AG09309 (cell line): ENCODE data around the gene FBF1.

Source experiments
- DNase-seq: peaks from one replicate; pipeline ENCODE4 v3.0.0-alpha.2; 2010; ENCODE audit warnings: low read depth
- H3K4me3 ChIP-seq: 2 replicates; pipeline ENCODE4 v1.5.1; 2011; ENCODE audit warnings: mild to moderate bottlenecking, low read depth, low read length, moderate library complexity; ENCODE audit not compliant: control insufficient read depth
- TF ChIP-seq, protein P1 (sequence below): IDR thresholded peaks from 2 replicates; pipeline ENCODE4 v1.5.1; 2011; ENCODE audit warnings: mild to moderate bottlenecking, low read depth, low read length, inconsistent platforms; ENCODE audit not compliant: insufficient read depth, control insufficient read depth; ENCODE audit errors: missing control alignments

FBF1 gene

DNA sequence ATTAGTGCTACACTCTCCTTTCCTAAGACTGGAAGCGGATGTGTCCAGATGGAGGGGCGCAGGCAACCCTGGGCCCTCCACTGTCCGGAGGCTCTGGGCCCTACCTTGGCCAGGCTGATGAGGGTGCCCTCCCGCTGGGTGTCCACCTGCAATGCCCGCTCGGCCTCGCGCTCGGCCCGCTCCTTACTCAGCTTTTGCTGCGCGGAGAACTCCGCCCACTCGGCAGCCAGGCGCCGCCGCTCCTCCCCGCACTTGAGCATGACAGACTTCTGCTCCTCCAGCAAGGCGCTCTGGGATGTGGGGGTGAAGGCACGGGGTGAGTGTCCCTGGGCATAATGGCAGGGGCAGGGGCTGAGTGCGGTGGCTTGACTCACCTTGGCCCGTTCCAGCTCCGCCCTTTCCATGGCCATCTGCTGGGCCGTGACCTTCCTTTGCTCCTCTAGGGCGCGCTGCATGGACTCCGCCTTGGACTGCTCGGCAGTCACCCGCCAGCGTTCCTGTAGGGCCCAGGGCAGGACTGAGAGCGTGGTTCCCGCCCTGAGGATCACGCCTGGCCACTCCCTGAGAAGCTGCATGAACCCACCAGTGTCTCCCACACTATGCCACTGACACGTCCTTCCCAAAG lies 26.1 kb downstream of the FBF1 start:
- no peak overlapping the region for H3K4me3 ChIP-seq
- no peak for DNase-seq
- TF ChIP-seq, protein P1, sequence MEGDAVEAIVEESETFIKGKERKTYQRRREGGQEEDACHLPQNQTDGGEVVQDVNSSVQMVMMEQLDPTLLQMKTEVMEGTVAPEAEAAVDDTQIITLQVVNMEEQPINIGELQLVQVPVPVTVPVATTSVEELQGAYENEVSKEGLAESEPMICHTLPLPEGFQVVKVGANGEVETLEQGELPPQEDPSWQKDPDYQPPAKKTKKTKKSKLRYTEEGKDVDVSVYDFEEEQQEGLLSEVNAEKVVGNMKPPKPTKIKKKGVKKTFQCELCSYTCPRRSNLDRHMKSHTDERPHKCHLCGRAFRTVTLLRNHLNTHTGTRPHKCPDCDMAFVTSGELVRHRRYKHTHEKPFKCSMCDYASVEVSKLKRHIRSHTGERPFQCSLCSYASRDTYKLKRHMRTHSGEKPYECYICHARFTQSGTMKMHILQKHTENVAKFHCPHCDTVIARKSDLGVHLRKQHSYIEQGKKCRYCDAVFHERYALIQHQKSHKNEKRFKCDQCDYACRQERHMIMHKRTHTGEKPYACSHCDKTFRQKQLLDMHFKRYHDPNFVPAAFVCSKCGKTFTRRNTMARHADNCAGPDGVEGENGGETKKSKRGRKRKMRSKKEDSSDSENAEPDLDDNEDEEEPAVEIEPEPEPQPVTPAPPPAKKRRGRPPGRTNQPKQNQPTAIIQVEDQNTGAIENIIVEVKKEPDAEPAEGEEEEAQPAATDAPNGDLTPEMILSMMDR, result no peak

DNA sequence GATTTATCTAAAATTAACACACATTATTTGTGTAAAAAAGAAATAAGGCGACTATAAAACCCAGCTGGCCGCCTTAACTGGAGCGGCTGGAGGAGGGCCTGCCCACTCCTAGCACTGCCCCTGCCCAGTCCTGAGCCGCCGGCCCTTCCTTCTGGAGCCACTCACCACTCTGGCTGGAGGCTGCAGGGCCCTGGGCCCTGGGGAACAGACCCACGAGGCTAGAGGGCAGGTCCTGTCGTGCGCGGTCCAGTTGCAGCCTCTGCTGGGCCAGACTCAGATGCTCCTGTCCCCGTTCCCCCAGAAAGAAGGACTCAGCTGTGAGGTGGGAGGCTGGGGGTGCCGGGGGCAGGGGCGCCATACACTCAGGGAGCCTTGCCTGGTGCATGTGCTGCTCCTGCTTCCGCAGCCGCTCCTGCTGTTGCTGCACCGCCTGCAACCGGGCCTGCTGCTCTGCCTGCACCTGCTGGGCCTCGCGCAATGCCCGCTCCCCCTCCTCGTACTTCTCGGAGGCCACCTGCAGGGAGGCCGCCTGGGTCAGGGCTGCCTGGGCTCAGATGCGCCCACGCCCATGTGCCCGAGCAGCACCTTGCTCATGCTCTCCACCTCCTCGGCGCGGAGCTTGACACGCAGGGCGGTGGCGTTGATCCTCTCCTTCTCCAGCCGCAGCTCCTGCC lies 27.2 kb downstream of the FBF1 start:
- H3K4me3 ChIP-seq, result no peak overlapping the region
- DNase-seq, result no peak
- TF ChIP-seq, protein P1, result no peak

DNA sequence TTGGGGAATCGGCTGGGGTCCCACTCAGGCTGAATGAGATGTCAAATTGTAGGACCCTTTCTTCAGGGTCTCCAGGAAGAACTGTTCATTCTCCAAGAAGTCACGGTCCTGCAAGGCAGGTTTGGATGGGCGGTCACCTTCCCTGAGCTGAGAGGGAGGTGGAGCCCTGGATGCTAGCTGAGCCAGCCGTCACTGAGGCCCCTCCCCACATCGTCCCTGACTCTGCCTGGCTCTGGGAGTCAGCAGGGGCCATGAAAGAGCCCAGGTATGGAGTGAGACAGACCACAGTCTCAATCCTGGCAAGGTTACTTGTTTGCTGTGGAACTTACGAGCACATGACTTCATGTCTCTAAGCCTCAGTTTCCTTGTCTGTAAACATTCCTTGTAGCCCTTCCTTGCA lies 30.1 kb downstream of the FBF1 start:
- TF ChIP-seq, protein P1, result no peak
- DNase-seq, result no peak
- H3K4me3 ChIP-seq, result no peak overlapping the region

DNA sequence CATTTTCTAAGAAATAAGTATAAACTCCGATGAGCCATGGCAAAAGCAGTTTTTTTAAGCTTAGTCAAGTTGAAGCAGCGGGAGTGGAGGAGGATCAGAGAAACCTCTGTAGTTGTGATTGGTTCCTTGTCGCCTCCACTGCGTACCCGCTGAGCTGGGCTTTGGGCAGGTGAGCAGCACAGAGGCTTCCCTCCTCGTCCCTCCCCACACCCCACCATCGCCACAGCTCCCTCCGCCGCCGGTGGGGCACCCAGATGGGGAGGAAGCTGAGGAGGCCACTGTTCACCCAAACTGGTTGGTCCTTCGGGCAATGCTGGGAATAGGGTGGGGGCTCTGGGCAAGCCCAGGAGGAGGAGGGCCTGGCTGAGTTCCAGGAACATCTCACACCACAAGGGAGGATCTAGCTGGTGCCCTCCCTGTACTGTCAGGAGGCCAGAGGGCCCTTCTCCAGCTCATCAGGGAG lies 31.0 kb downstream of the FBF1 start:
- TF ChIP-seq, protein P1, result no peak
- H3K4me3 ChIP-seq, result no peak overlapping the region
- DNase-seq, result no peak

DNA sequence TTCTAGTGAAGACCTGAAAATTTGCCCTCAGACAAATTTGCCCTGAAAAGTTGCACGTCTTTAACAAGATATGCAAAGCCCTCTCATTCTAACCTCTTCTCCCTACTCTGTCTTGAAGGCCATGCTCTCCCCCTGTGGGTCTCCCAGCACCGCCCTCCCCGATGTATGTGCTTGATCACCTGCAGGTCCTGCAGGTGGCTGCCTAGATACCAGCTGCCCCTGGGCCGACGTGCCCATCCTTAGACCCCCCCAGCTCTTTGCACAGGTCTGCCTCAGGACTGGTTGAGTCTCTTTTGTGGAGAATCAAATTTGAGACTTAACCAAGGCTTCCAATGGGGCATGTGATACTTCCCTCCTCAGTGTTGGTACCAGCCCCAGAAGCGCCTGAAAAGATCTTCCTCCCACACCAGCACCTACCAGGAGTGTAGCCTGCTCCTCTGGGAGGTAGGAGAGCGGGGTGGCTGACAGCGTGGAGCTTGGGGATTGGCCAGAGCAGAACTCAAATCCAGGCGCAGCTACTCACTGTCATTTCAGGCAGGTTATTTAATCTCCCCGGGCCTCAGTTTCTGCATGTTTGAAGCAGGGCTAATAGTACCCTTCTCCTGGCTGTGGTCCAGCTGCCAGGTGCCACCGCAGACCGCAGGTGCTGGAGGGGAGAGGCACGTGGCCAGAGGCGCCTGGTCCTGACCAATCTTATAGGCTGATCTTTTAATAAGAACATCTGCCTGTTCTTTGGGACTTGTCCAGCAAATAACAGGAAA lies 31.6 kb downstream of the FBF1 start:
- TF ChIP-seq, protein P1, result no peak
- H3K4me3 ChIP-seq, result no peak overlapping the region
- DNase-seq, result no peak

DNA sequence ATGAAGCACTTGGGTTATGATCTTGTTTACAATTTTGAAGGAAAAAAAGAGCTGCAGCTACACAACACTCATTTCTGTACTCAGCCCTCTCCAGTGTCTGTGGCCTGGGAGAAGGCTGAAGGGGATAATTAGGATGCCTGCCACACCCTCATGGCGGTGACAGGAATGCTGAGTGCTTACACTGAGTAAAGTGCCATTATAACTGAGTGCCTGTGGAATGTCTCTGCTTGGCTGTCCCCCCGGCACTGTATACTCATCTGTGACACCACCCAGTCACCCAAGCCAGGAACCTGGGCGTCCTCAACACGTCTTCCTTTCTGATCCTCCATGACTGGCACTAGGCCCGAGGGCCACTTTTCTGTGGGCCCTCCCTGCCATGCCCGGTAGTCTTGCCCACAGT lies 32.6 kb downstream of the FBF1 start:
- no peak overlapping the region for H3K4me3 ChIP-seq
- DNase-seq, result no peak
- TF ChIP-seq, protein P1, result no peak
